HL-60 (cell line): ENCODE measurements around the gene GABRE.

ENCODE experiments used
- DNase-seq, 2 experiments: peaks; one replicate each; pipeline ENCODE4 v3.0.0-alpha.2; 2010 to 2020; ENCODE audit warnings: low read depth in 1 of 2, low spot score in 1 of 2
- H3K27ac ChIP-seq: fragments of 250-450 bp; sonication (Bioruptor Pico); replicated peaks from 2 replicates; pipeline ENCODE4 v1.5.1; 2020; ENCODE audit warnings: mild to moderate bottlenecking, moderate library complexity
- H3K27me3 ChIP-seq: fragments of 250-450 bp; sonication (Bioruptor Pico); 2 replicates; pipeline ENCODE4 v1.5.1; 2021; ENCODE audit warnings: mild to moderate bottlenecking, moderate library complexity; ENCODE audit not compliant: insufficient read depth, poor library complexity, severe bottlenecking
- H3K4me3 ChIP-seq: replicated peaks from 2 replicates; pipeline ENCODE4 v1.5.1; 2011; ENCODE audit warnings: mild to moderate bottlenecking, control low read depth, low read length; ENCODE audit not compliant: insufficient read depth
- GABPA ChIP-seq: IDR thresholded peaks from 2 replicates; pipeline ENCODE4 v1.6.1; 2012; ENCODE audit warnings: low read depth
- POLR2AphosphoS5 ChIP-seq: IDR thresholded peaks from 2 replicates; pipeline ENCODE4 v1.6.1; 2012; ENCODE audit warnings: low read depth
- REST ChIP-seq: IDR thresholded peaks from 2 replicates; pipeline ENCODE4 v1.6.1; 2012; ENCODE audit warnings: low read depth; ENCODE audit not compliant: insufficient replicate concordance
- SPI1 ChIP-seq: IDR thresholded peaks from 2 replicates; pipeline ENCODE4 v1.6.1; 2012; ENCODE audit warnings: low read depth, mild to moderate bottlenecking, borderline replicate concordance
- TF ChIP-seq, protein P1 (sequence below): IDR thresholded peaks from one replicate; pipeline ENCODE4 v1.5.1; 2011; ENCODE audit warnings: low read length, control low read depth, inconsistent platforms; ENCODE audit not compliant: insufficient read depth

GABRE gene

GRCh38 chrX:151996347-151996746 lies 21.9 kb upstream of the GABRE start:
- no peak overlapping the region for H3K27ac ChIP-seq
- H3K4me3 ChIP-seq, result no peak overlapping the region
- no peak for DNase-seq
- TF ChIP-seq GABPA (no peak), SPI1 (no peak), POLR2AphosphoS5 (no peak)
- TF ChIP-seq, protein P1, sequence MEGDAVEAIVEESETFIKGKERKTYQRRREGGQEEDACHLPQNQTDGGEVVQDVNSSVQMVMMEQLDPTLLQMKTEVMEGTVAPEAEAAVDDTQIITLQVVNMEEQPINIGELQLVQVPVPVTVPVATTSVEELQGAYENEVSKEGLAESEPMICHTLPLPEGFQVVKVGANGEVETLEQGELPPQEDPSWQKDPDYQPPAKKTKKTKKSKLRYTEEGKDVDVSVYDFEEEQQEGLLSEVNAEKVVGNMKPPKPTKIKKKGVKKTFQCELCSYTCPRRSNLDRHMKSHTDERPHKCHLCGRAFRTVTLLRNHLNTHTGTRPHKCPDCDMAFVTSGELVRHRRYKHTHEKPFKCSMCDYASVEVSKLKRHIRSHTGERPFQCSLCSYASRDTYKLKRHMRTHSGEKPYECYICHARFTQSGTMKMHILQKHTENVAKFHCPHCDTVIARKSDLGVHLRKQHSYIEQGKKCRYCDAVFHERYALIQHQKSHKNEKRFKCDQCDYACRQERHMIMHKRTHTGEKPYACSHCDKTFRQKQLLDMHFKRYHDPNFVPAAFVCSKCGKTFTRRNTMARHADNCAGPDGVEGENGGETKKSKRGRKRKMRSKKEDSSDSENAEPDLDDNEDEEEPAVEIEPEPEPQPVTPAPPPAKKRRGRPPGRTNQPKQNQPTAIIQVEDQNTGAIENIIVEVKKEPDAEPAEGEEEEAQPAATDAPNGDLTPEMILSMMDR, result no peak
- H3K27me3 ChIP-seq, result no peaks in the 10 kb centered on the region

- no peak for DNase-seq
- H3K27ac ChIP-seq, result no peak overlapping the region
- no peak for TF ChIP-seq POLR2AphosphoS5
- TF ChIP-seq, protein P1, result no peak
- TF ChIP-seq SPI1, result no peak
- TF ChIP-seq REST, result no peak
- TF ChIP-seq GABPA, result no peak
Observed at GRCh38 chrX:151994476-151994875, 20.0 kb upstream of the GABRE start.

DNA sequence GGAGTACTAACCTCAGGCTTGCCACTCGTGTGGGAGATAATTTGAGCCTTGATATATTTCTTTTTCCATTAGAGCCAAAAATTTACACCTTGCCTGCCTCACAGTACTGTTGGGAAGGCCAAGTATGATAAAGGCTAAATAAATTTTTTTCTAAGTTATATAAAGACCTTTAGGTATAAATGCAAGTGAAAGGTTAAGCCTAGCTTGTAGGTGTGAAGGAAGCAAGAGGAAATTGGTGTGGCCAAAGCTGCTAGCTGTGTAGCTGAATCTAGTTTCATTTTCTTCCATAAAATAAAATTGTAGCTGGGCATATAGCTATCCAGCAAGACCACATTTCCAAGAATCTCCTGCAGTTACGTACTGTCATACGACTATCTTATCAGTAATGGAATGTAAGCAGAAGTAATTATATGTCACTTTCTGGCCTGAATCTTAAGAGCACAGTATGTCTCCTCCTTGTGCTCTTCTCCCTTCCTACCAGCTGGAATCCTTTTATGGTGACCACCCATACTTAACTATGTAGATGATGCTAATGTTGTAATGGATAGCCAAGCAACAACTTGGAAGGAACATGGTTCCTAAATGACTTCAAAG lies 14.3 kb upstream of the GABRE start:
- Histone ChIP-seq H3K4me3 (no peak overlapping the region), H3K27me3 (peaks cover 2% of the 10 kb centered on the region), H3K27ac (no peak overlapping the region)
- no peak for TF ChIP-seq GABPA
- no peak for TF ChIP-seq SPI1
- TF ChIP-seq, protein P1, result no peak
- no peak for TF ChIP-seq POLR2AphosphoS5
- no peak for DNase-seq

More at GRCh38 chrX:151994476-151994875, 20.0 kb upstream of the GABRE start:
- Histone ChIP-seq H3K27me3 (no peaks in the 10 kb centered on the region), H3K4me3 (no peak overlapping the region)

GRCh38 chrX:151987108-151987507 lies 12.6 kb upstream of the GABRE start:
- no peak overlapping the region for H3K27ac ChIP-seq
- TF ChIP-seq POLR2AphosphoS5 (no peak), SPI1 (no peak), REST (no peak)
- no peak for DNase-seq
- no peak overlapping the region for H3K4me3 ChIP-seq
- H3K27me3 ChIP-seq, result peaks cover 2% of the 10 kb centered on the region
